HEK293 (cell line): ENCODE measurements around the gene CCL19.

Experiments
- CTCF ChIA-PET: fragments of 350-600 bp; formaldehyde crosslinking; extraction: SDS; loops from one replicate; lab custom pipeline; 2021; ENCODE audit warnings: antibody characterized with exemption; lab: Yijun Ruan, JAX
- POLR2A ChIA-PET: fragments of 300-600 bp; formaldehyde crosslinking; extraction: SDS; loops from one replicate; lab custom pipeline; 2020; ENCODE audit warnings: antibody characterized with exemption, inconsistent platforms; lab: Yijun Ruan, JAX
- H3K27ac ChIP-seq: fragments of 200-500 bp; sonication (Bioruptor generic); 2 replicates; pipeline ENCODE4 v1.5.1; 2014; ENCODE audit warnings: low read depth, low read length, control low read depth, inconsistent platforms; ENCODE audit errors: extremely low read depth
- H3K36me3 ChIP-seq, 2 experiments: fragments of 200-500 bp in 1 of 2; sonication (Bioruptor generic) in 1 of 2; 1 replicate in 1 of 2; 2 replicates in 1 of 2; pipeline ENCODE4 v1.5.1; 2014 to 2017; ENCODE audit warnings: inconsistent platforms in 2 of 2, low read length in 2 of 2; ENCODE audit not compliant: control insufficient read depth in 2 of 2, insufficient read depth in 1 of 2
- H3K4me1 ChIP-seq: fragments of 200-500 bp; sonication (Bioruptor generic); 2 replicates; pipeline ENCODE4 v1.5.1; 2014; ENCODE audit warnings: mild to moderate bottlenecking, low read length, inconsistent platforms; ENCODE audit not compliant: control insufficient read depth, insufficient read depth
- H3K4me3 ChIP-seq: 2 replicates; pipeline ENCODE4 v1.5.1; 2011; ENCODE audit warnings: low read depth, mild to moderate bottlenecking, control low read depth, low read length, moderate library complexity
- H3K9me3 ChIP-seq: fragments of 200-500 bp; sonication (Bioruptor generic); 2 replicates; pipeline ENCODE4 v1.5.1; 2014; ENCODE audit warnings: low read depth, low read length, inconsistent platforms; ENCODE audit not compliant: control insufficient read depth, insufficient read depth
- CTCF ChIP-seq: fragments of 450-650 bp; formaldehyde crosslinking; IDR thresholded peaks from 2 replicates; pipeline ENCODE4 v1.5.1; 2016; ENCODE audit warnings: missing biosample characterization, missing genetic modification characterization
- FEZF1 ChIP-seq: fragments of 450-650 bp; formaldehyde crosslinking; IDR thresholded peaks from 2 replicates; pipeline ENCODE4 v1.5.1; 2016; ENCODE audit warnings: missing biosample characterization, missing genetic modification characterization
- GLI2 ChIP-seq: fragments of 450-650 bp; formaldehyde crosslinking; IDR thresholded peaks from 2 replicates; pipeline ENCODE4; 2017; ENCODE audit warnings: missing biosample characterization, missing genetic modification characterization, low read depth, borderline replicate concordance
- GLIS1 ChIP-seq: fragments of 450-650 bp; formaldehyde crosslinking; IDR thresholded peaks from 2 replicates; pipeline ENCODE4 v1.5.1; 2016; ENCODE audit warnings: missing biosample characterization, missing genetic modification characterization
- GLIS2 ChIP-seq: fragments of 450-650 bp; formaldehyde crosslinking; IDR thresholded peaks from 2 replicates; pipeline ENCODE4 v1.5.1; 2016; ENCODE audit warnings: missing biosample characterization, missing genetic modification characterization
- HOXA7 ChIP-seq: sonication (generic); formaldehyde crosslinking; IDR thresholded peaks from 2 replicates; pipeline ENCODE4 v1.8.1; 2022; ENCODE audit warnings: missing genetic modification reagents, borderline replicate concordance
- KLF8 ChIP-seq: fragments of 450-650 bp; formaldehyde crosslinking; IDR thresholded peaks from 2 replicates; pipeline ENCODE4 v1.5.1; 2016; ENCODE audit warnings: missing biosample characterization, missing genetic modification characterization
- OSR2 ChIP-seq: fragments of 450-650 bp; formaldehyde crosslinking; IDR thresholded peaks from 2 replicates; pipeline ENCODE4 v1.5.1; 2016; ENCODE audit warnings: missing biosample characterization, missing genetic modification characterization
- REPIN1 ChIP-seq: fragments of 450-650 bp; formaldehyde crosslinking; IDR thresholded peaks from 2 replicates; pipeline ENCODE4 v1.5.1; 2017; ENCODE audit warnings: missing biosample characterization, missing genetic modification characterization, low read depth
- SP7 ChIP-seq: fragments of 450-650 bp; formaldehyde crosslinking; IDR thresholded peaks from 2 replicates; pipeline ENCODE4 v1.5.1; 2016; ENCODE audit warnings: missing biosample characterization, missing genetic modification characterization
- ZBTB11 ChIP-seq: fragments of 450-650 bp; formaldehyde crosslinking; conservative IDR thresholded peaks from 2 replicates; pipeline ENCODE4 v1.5.1; 2016; ENCODE audit warnings: low read depth, missing biosample characterization, missing genetic modification characterization
- ZNF10 ChIP-seq: fragments of 450-650 bp; formaldehyde crosslinking; IDR thresholded peaks from 2 replicates; pipeline ENCODE4 v1.5.1; 2017; ENCODE audit warnings: missing biosample characterization, missing genetic modification characterization
- ZNF121 ChIP-seq: fragments of 450-650 bp; formaldehyde crosslinking; IDR thresholded peaks from 2 replicates; pipeline ENCODE4 v1.5.1; 2016; ENCODE audit warnings: missing biosample characterization, missing genetic modification characterization
- ZNF132 ChIP-seq: fragments of 450-650 bp; formaldehyde crosslinking; IDR thresholded peaks from 2 replicates; pipeline ENCODE4 v1.5.1; 2017; ENCODE audit warnings: missing biosample characterization, missing genetic modification characterization, borderline replicate concordance
- ZNF350 ChIP-seq: fragments of 450-650 bp; formaldehyde crosslinking; IDR thresholded peaks from 2 replicates; pipeline ENCODE4 v1.5.0; 2017; ENCODE audit warnings: missing biosample characterization, mild to moderate bottlenecking, missing genetic modification characterization
- ZNF580 ChIP-seq: fragments of 450-650 bp; formaldehyde crosslinking; IDR thresholded peaks from 2 replicates; pipeline ENCODE4 v1.5.1; 2016; ENCODE audit warnings: missing biosample characterization, missing genetic modification characterization
- ZNF664 ChIP-seq: fragments of 450-650 bp; formaldehyde crosslinking; IDR thresholded peaks from 2 replicates; pipeline ENCODE4 v1.5.1; 2016; ENCODE audit warnings: missing biosample characterization, missing genetic modification characterization
- ZNF843 ChIP-seq: fragments of 450-650 bp; formaldehyde crosslinking; IDR thresholded peaks from 2 replicates; pipeline ENCODE4 v1.5.1; 2016; ENCODE audit warnings: missing biosample characterization, missing genetic modification characterization
- ZSCAN23 ChIP-seq: fragments of 450-650 bp; formaldehyde crosslinking; IDR thresholded peaks from 2 replicates; pipeline ENCODE4 v1.5.1; 2016; ENCODE audit warnings: missing biosample characterization, missing genetic modification characterization
- TF ChIP-seq, protein P1 (sequence below): fragments of 450-650 bp; formaldehyde crosslinking; IDR thresholded peaks from 2 replicates; pipeline ENCODE4 v1.5.1; 2016; ENCODE audit warnings: missing biosample characterization, missing genetic modification characterization, borderline replicate concordance
- TF ChIP-seq, protein P2 (sequence below): fragments of 450-650 bp; formaldehyde crosslinking; IDR thresholded peaks from 2 replicates; pipeline ENCODE4 v1.5.1; 2016; ENCODE audit warnings: missing biosample characterization, missing genetic modification characterization

Gene CCL19

GRCh38 chr9:34684816-34685215 is 6.3 kb downstream of the CCL19 start:
- ChIA-PET POLR2A (no interaction called here), CTCF (interaction anchor here (8.3 kb wide), 1 partner anchor 17 kb away, joined by 99 read pairs; no protein-coding TSS in a partner anchor)

DNA sequence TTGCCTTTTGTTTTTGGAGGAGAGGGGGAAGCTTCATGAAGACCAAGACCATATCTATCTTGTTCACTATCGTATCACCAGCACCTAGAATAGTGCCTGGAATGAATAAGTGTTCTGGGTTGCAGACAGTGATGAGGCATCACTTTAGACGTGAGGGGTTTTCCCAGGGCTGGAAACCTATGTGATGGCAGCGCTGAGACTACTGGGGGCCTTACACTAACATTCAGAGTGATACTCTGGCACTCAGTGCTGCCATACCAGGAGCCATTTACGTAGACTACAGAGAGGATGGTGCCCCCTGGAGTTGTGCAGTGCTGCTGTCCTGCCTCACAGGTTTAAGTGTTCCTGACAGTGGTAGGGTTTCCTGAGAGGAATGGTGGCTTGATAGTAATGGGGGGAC is 6.9 kb downstream of the CCL19 start:
- ChIA-PET CTCF (interaction anchor here (0.8 to 1.0 kb wide), 2 partner anchors 18 to 215 kb away, joined by 3 to 4 read pairs; no protein-coding TSS in a partner anchor), POLR2A (no interaction called here)
- no peaks in the 10 kb centered on the region for H3K36me3 ChIP-seq
- H3K4me1 ChIP-seq: no peaks in the 10 kb centered on the region
- H3K4me3 ChIP-seq: no peak overlapping the region
- H3K27ac ChIP-seq: no peak overlapping the region
- no peaks in the 10 kb centered on the region for H3K9me3 ChIP-seq
- TF ChIP-seq FEZF1: no peak
- no peak for TF ChIP-seq SP7 (tag by site-specific recombination)
- TF ChIP-seq ZNF580 (tag by site-specific recombination): no peak
- no peak for TF ChIP-seq GLIS2 (tag by site-specific recombination)
- TF ChIP-seq ZNF10 (tag by site-specific recombination): no peak
- TF ChIP-seq CTCF (tag by site-specific recombination): no peak
- TF ChIP-seq GLI2 (tag by site-specific recombination): no peak
- no peak for TF ChIP-seq ZNF843
- TF ChIP-seq ZNF132 (tag by site-specific recombination): no peak
- no peak for TF ChIP-seq KLF8 (tag by site-specific recombination)
- no peak for TF ChIP-seq ZNF350 (tag by site-specific recombination)
- TF ChIP-seq OSR2 (tag by site-specific recombination): no peak

More at GRCh38 chr9:34684816-34685215, 6.3 kb downstream of the CCL19 start:
- Histone ChIP-seq H3K36me3 (no peaks in the 10 kb centered on the region), H3K4me3 (no peak overlapping the region), H3K27ac (no peak overlapping the region), H3K9me3 (no peaks in the 10 kb centered on the region), H3K4me1 (no peaks in the 10 kb centered on the region)
- TF ChIP-seq REPIN1: no peak
- TF ChIP-seq, protein P1, sequence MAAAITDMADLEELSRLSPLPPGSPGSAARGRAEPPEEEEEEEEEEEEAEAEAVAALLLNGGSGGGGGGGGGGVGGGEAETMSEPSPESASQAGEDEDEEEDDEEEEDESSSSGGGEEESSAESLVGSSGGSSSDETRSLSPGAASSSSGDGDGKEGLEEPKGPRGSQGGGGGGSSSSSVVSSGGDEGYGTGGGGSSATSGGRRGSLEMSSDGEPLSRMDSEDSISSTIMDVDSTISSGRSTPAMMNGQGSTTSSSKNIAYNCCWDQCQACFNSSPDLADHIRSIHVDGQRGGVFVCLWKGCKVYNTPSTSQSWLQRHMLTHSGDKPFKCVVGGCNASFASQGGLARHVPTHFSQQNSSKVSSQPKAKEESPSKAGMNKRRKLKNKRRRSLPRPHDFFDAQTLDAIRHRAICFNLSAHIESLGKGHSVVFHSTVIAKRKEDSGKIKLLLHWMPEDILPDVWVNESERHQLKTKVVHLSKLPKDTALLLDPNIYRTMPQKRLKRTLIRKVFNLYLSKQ (tag by site-specific recombination): no peak
- TF ChIP-seq HOXA7 (CRISPR knock-in tag): no peak
- no peak for TF ChIP-seq ZNF132 (tag by site-specific recombination)
- TF ChIP-seq ZNF843: no peak
- TF ChIP-seq ZSCAN23 (tag by site-specific recombination): no peak
- TF ChIP-seq ZNF121 (tag by site-specific recombination): no peak
- TF ChIP-seq, protein P2, sequence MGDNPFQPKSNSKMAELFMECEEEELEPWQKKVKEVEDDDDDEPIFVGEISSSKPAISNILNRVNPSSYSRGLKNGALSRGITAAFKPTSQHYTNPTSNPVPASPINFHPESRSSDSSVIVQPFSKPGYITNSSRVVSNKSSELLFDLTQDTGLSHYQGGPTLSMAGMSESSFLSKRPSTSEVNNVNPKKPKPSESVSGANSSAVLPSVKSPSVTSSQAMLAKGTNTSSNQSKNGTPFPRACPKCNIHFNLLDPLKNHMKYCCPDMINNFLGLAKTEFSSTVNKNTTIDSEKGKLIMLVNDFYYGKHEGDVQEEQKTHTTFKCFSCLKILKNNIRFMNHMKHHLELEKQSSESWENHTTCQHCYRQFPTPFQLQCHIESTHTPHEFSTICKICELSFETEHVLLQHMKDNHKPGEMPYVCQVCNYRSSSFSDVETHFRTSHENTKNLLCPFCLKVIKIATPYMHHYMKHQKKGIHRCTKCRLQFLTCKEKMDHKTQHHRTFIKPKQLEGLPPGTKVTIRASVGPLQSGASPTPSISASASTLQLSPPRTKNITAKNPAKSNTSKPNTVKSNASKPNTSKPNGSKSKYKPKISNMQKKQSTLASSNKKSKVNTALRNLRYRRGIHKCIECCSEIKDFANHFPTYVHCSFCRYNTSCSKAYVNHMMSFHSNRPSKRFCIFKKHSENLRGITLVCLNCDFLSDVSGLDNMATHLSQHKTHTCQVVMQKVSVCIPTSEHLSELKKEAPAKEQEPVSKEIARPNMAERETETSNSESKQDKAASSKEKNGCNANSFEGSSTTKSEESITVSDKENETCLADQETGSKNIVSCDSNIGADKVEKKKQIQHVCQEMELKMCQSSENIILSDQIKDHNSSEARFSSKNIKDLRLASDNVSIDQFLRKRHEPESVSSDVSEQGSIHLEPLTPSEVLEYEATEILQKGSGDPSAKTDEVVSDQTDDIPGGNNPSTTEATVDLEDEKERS (tag by site-specific recombination): no peak
- no peak for TF ChIP-seq ZBTB11
- no peak for TF ChIP-seq ZNF664 (tag by site-specific recombination)
- TF ChIP-seq GLIS1: no peak
